Ascending aorta (tissue), 2 donors: Measurements from ENCODE around the gene FAM53A. TPM values are rescaled to one million over a fixed set of nuclear protein-coding genes. Genes with fewer than 3 reads are reported as not detected.
"Not testable (repeated sequence)": the region's sequence is repeated elsewhere in the genome, so short reads cannot be mapped to it uniquely, and the experiment has no call there.

Experiments used
- DNase-seq, 2 donors: peaks; one replicate each; pipeline ENCODE4 v3.0.0-alpha.2; 2019; ENCODE audit warnings: low spot score in 2 of 2
- H3K27ac ChIP-seq, 2 donors: fragments of 200-600 bp; sonication (generic); one replicate each; pipeline ENCODE4 v1.5.1; 2016 to 2017; ENCODE audit warnings: mild to moderate bottlenecking in 1 of 2
- H3K27me3 ChIP-seq: fragments of 200-600 bp; sonication (generic); one replicate; pipeline ENCODE4 v1.5.1; 2017
- H3K36me3 ChIP-seq, 2 donors: fragments of 200-600 bp; sonication (generic); one replicate each; pipeline ENCODE4 v1.5.1; 2016
- H3K4me1 ChIP-seq, 2 donors: fragments of 200-600 bp; sonication (generic); one replicate each; pipeline ENCODE4 v1.5.1; 2016 to 2017; ENCODE audit warnings: mild to moderate bottlenecking in 1 of 2
- H3K4me3 ChIP-seq, 2 donors: fragments of 200-600 bp; sonication (generic); one replicate each; pipeline ENCODE4 v1.5.1; 2016 to 2017; ENCODE audit warnings: mild to moderate bottlenecking in 1 of 2
- H3K9me3 ChIP-seq, 2 donors: fragments of 200-600 bp; sonication (generic); one replicate each; pipeline ENCODE4 v1.5.1; 2016
- CTCF ChIP-seq, 3 experiments: fragments of 200-600 bp in 2 of 3; fragments of 450-650 bp in 1 of 3; sonication (generic) in 2 of 3; IDR thresholded peaks; one replicate each; pipeline ENCODE4 v1.5.1; 2016 to 2019; ENCODE audit warnings: antibody characterized with exemption in 3 of 3, mild to moderate bottlenecking in 1 of 3, moderate library complexity in 1 of 3
- intact Hi-C: fragments of 100-400 bp; cut with DNase I; formaldehyde crosslinking; loops from one replicate; pipeline ENCODE4 v1.15.1; 2023
- total RNA-seq: library from RNA; depleted of rRNA; stranded (reverse); fragments of >200 nt; gene quantifications from one replicate; pipeline ENCODE4 v1.1.0, GENCODE V29; 2016

Gene FAM53A
- total RNA-seq, 1 donor from 2014 or later = not detected

GRCh38 chr4:1673671-1674070 is 10.4 kb downstream of the FAM53A start:
- Histone ChIP-seq H3K27me3 (no peaks in the 10 kb centered on the region), H3K27ac (no peak overlapping the region), H3K36me3 (no peaks in the 10 kb centered on the region), H3K4me3 (no peak overlapping the region), H3K4me1 (no peaks in the 10 kb centered on the region), H3K9me3 (no peaks in the 10 kb centered on the region)
- intact Hi-C loops = no loop called here
- no peak for TF ChIP-seq CTCF (IDR thresholded peaks at IDR 0.05)
- DNase-seq = no peak

GRCh38 chr4:1671011-1671410 is 13.1 kb downstream of the FAM53A start:
- H3K9me3 ChIP-seq, DNase-seq, H3K27me3 ChIP-seq, H3K36me3 ChIP-seq, intact Hi-C loops, H3K4me1 ChIP-seq, H3K27ac ChIP-seq, H3K4me3 ChIP-seq: not testable (repeated sequence)

- no peak for DNase-seq
- no peaks in the 10 kb centered on the region for H3K36me3 ChIP-seq
- H3K4me3 ChIP-seq = no peak overlapping the region
- no peak overlapping the region for H3K27ac ChIP-seq
- intact Hi-C loops = no loop called here
- no peaks in the 10 kb centered on the region for H3K4me1 ChIP-seq
- H3K9me3 ChIP-seq = no peaks in the 10 kb centered on the region
- no peak for TF ChIP-seq CTCF (IDR thresholded peaks at IDR 0.05)
- H3K27me3 ChIP-seq = no peaks in the 10 kb centered on the region
Measured at GRCh38 chr4:1670279-1670678, 13.8 kb downstream of the FAM53A start.

- no peak for DNase-seq
- H3K9me3 ChIP-seq = no peaks in the 10 kb centered on the region
- no peak for TF ChIP-seq CTCF (IDR thresholded peaks at IDR 0.05)
- H3K27me3 ChIP-seq = no peaks in the 10 kb centered on the region
- no peaks in the 10 kb centered on the region for H3K4me1 ChIP-seq
- intact Hi-C loops = no loop called here
- H3K36me3 ChIP-seq = no peaks in the 10 kb centered on the region
- no peak overlapping the region for H3K4me3 ChIP-seq
- H3K27ac ChIP-seq = no peak overlapping the region
Measured at GRCh38 chr4:1669850-1670249, 14.3 kb downstream of the FAM53A start.

GRCh38 chr4:1669270-1669669 is 14.8 kb downstream of the FAM53A start:
- Histone ChIP-seq H3K4me1 (no peaks in the 10 kb centered on the region), H3K9me3 (no peaks in the 10 kb centered on the region), H3K4me3 (no peak overlapping the region), H3K27ac (no peak overlapping the region), H3K36me3 (no peaks in the 10 kb centered on the region), H3K27me3 (no peaks in the 10 kb centered on the region)
- intact Hi-C loops = no loop called here
- no peak for DNase-seq
- TF ChIP-seq CTCF (IDR thresholded peaks at IDR 0.05) = no peak

- TF ChIP-seq CTCF (IDR thresholded peaks at IDR 0.05) = no peak
- Histone ChIP-seq H3K27ac (no peak overlapping the region), H3K27me3 (no peaks in the 10 kb centered on the region), H3K9me3 (no peaks in the 10 kb centered on the region), H3K36me3 (no peaks in the 10 kb centered on the region), H3K4me1 (no peaks in the 10 kb centered on the region), H3K4me3 (no peak overlapping the region)
- intact Hi-C loops = no loop called here
- DNase-seq = no peak
Measured at GRCh38 chr4:1668488-1668840, 15.6 kb downstream of the FAM53A start.
